Neural cell (in vitro differentiated cells): ENCODE results near the gene COG7. TPM values are rescaled to one million over a fixed set of nuclear protein-coding genes. Genes with fewer than 3 reads are reported as not detected.

Experiments
- H2AFZ ChIP-seq: fragments of 200-600, 300-800 bp; sonication (generic), shearing (Covaris generic); 2 replicates; pipeline ENCODE4 v1.6.0; 2014; ENCODE audit warnings: low read depth, mild to moderate bottlenecking, antibody characterized with exemption, low read length, moderate library complexity
- H3F3A ChIP-seq: fragments of 200-600 bp; shearing (Covaris generic); 2 replicates; pipeline ENCODE4 v1.6.1; 2016; ENCODE audit warnings: mild to moderate bottlenecking, moderate library complexity, mixed read lengths, antibody characterized with exemption, low read length; ENCODE audit not compliant: insufficient read depth, poor library complexity, severe bottlenecking
- H3K27ac ChIP-seq: fragments of 200-600, 300-800 bp; sonication (generic), shearing (Covaris generic); 2 replicates; pipeline ENCODE4 v1.5.1; 2014; ENCODE audit warnings: mild to moderate bottlenecking, low read length, moderate library complexity
- H3K27me3 ChIP-seq: fragments of 300-800, 200-600 bp; sonication (generic), shearing (Covaris generic); 2 replicates; pipeline ENCODE4 v1.6.0; 2014; ENCODE audit warnings: mild to moderate bottlenecking, low read depth, low read length, moderate library complexity; ENCODE audit not compliant: insufficient read depth
- H3K36me3 ChIP-seq: fragments of 300-800, 200-600 bp; sonication (generic), shearing (Covaris generic); 2 replicates; pipeline ENCODE4 v1.5.1; 2014; ENCODE audit warnings: mild to moderate bottlenecking, antibody characterized with exemption, low read length, moderate library complexity; ENCODE audit not compliant: insufficient read depth
- H3K4me2 ChIP-seq: fragments of 300-800, 200-600 bp; sonication (generic), shearing (Covaris generic); 2 replicates; pipeline ENCODE4 v1.6.0; 2014; ENCODE audit warnings: mild to moderate bottlenecking, low read length
- H3K4me3 ChIP-seq: fragments of 300-800, 200-600 bp; sonication (generic), shearing (Covaris generic); 2 replicates; pipeline ENCODE4 v1.5.1; 2014; ENCODE audit warnings: mild to moderate bottlenecking, low read length, moderate library complexity
- H3K79me2 ChIP-seq: fragments of 200-600 bp; shearing (Covaris generic); replicated peaks from 2 replicates; pipeline ENCODE4 v1.6.0; 2014; ENCODE audit warnings: mild to moderate bottlenecking, low read length, moderate library complexity; ENCODE audit not compliant: insufficient read depth
- H3K9ac ChIP-seq: fragments of 300-800, 200-600 bp; sonication (generic), shearing (Covaris generic); 2 replicates; pipeline ENCODE4 v1.6.1; 2016; ENCODE audit warnings: mild to moderate bottlenecking, low read length, mixed read lengths
- H3K9me2 ChIP-seq: fragments of 200-600 bp; shearing (Covaris generic); 2 replicates; pipeline ENCODE4 v1.6.1; 2016; ENCODE audit warnings: mild to moderate bottlenecking, low read length, mixed read lengths; ENCODE audit not compliant: insufficient read depth
- H3K9me3 ChIP-seq: fragments of 200-600, 300-800 bp; sonication (generic), shearing (Covaris generic); 2 replicates; pipeline ENCODE4 v1.6.1; 2016; ENCODE audit warnings: mild to moderate bottlenecking, mixed run types, low read length, moderate library complexity, mixed read lengths
- H4K20me1 ChIP-seq: fragments of 200-600 bp; shearing (Covaris generic); 2 replicates; pipeline ENCODE4 v1.6.1; 2016; ENCODE audit warnings: mild to moderate bottlenecking, mixed run types; ENCODE audit not compliant: insufficient read depth
- CTCF ChIP-seq: fragments of 450-650 bp; IDR thresholded peaks from 2 replicates; pipeline ENCODE4 v1.5.1; 2014; ENCODE audit warnings: antibody characterized with exemption, mild to moderate bottlenecking, moderate library complexity; ENCODE audit not compliant: poor library complexity, severe bottlenecking
- EP300 ChIP-seq: fragments of 450-650 bp; conservative IDR thresholded peaks from 2 replicates; pipeline ENCODE4 v1.6.1; 2014; ENCODE audit warnings: antibody characterized with exemption, mild to moderate bottlenecking, moderate library complexity; ENCODE audit not compliant: poor library complexity, severe bottlenecking
- EZH2 ChIP-seq: fragments of 200-600, 300-800 bp; shearing (Covaris generic), sonication (generic); IDR thresholded peaks from 2 replicates; pipeline ENCODE4 v1.6.1; 2014; ENCODE audit warnings: antibody characterized with exemption, low read length, borderline replicate concordance, mild to moderate bottlenecking; ENCODE audit not compliant: insufficient read depth, poor library complexity, severe bottlenecking
- MXI1 ChIP-seq: fragments of 450-650 bp; conservative IDR thresholded peaks from 2 replicates; pipeline ENCODE4 v1.6.1; 2014; ENCODE audit warnings: antibody characterized with exemption, mild to moderate bottlenecking; ENCODE audit not compliant: poor library complexity, severe bottlenecking
- POLR2AphosphoS5 ChIP-seq: IDR thresholded peaks from 2 replicates; pipeline ENCODE4 v1.6.1; 2012
- RAD21 ChIP-seq: fragments of 450-650 bp; conservative IDR thresholded peaks from 2 replicates; pipeline ENCODE4 v1.6.1; 2014; ENCODE audit warnings: antibody characterized with exemption, mild to moderate bottlenecking, moderate library complexity
- SMC3 ChIP-seq: fragments of 450-650 bp; conservative IDR thresholded peaks from 2 replicates; pipeline ENCODE4 v1.6.1; 2014; ENCODE audit warnings: antibody characterized with exemption, mild to moderate bottlenecking, moderate library complexity; ENCODE audit not compliant: poor library complexity
- TAF1 ChIP-seq: IDR thresholded peaks from 2 replicates; pipeline ENCODE4 v1.6.1; 2012; ENCODE audit warnings: low read depth
- polyA plus RNA-seq: library from polyadenylated mRNA; depleted of rRNA; stranded (reverse); fragments of >200 nt; gene quantifications from 2 replicates; pipeline ENCODE4 v1.2.3, GENCODE V29; 2014
- TF ChIP-seq, protein P1 (sequence below): IDR thresholded peaks from 2 replicates; pipeline ENCODE4 v1.6.1; 2012; ENCODE audit warnings: borderline replicate concordance

Gene COG7
- polyA plus RNA-seq, 1 donor from 2014 or later, result 16.2 TPM

GRCh38 chr16:23353440-23353839, 99.5 kb downstream of the COG7 start:
- no peaks in the 10 kb centered on the region for H4K20me1 ChIP-seq
- H3K9me3 ChIP-seq, result no peaks in the 10 kb centered on the region
- no peaks in the 10 kb centered on the region for H3K36me3 ChIP-seq
- no peak overlapping the region for H2AFZ ChIP-seq
- H3K27ac ChIP-seq, result no peak overlapping the region
- no peak overlapping the region for H3K4me3 ChIP-seq
- no peak overlapping the region for H3K9ac ChIP-seq
- H3K4me2 ChIP-seq, result no peak overlapping the region
- TF ChIP-seq, protein P1, sequence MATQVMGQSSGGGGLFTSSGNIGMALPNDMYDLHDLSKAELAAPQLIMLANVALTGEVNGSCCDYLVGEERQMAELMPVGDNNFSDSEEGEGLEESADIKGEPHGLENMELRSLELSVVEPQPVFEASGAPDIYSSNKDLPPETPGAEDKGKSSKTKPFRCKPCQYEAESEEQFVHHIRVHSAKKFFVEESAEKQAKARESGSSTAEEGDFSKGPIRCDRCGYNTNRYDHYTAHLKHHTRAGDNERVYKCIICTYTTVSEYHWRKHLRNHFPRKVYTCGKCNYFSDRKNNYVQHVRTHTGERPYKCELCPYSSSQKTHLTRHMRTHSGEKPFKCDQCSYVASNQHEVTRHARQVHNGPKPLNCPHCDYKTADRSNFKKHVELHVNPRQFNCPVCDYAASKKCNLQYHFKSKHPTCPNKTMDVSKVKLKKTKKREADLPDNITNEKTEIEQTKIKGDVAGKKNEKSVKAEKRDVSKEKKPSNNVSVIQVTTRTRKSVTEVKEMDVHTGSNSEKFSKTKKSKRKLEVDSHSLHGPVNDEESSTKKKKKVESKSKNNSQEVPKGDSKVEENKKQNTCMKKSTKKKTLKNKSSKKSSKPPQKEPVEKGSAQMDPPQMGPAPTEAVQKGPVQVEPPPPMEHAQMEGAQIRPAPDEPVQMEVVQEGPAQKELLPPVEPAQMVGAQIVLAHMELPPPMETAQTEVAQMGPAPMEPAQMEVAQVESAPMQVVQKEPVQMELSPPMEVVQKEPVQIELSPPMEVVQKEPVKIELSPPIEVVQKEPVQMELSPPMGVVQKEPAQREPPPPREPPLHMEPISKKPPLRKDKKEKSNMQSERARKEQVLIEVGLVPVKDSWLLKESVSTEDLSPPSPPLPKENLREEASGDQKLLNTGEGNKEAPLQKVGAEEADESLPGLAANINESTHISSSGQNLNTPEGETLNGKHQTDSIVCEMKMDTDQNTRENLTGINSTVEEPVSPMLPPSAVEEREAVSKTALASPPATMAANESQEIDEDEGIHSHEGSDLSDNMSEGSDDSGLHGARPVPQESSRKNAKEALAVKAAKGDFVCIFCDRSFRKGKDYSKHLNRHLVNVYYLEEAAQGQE, result no peak
- TF ChIP-seq RAD21, result no peak
- TF ChIP-seq TAF1, result no peak
- TF ChIP-seq MXI1, result no peak
- TF ChIP-seq EZH2, result no peak
- no peak for TF ChIP-seq POLR2AphosphoS5
- no peak for TF ChIP-seq SMC3
- TF ChIP-seq EP300, result no peak
- no peak for TF ChIP-seq CTCF
- no peaks in the 10 kb centered on the region for H3K27me3 ChIP-seq
- H3K79me2 ChIP-seq, result no peaks in the 10 kb centered on the region
- H3K9me2 ChIP-seq, result no peaks in the 10 kb centered on the region
- H3F3A ChIP-seq, result no peaks in the 10 kb centered on the region

DNA sequence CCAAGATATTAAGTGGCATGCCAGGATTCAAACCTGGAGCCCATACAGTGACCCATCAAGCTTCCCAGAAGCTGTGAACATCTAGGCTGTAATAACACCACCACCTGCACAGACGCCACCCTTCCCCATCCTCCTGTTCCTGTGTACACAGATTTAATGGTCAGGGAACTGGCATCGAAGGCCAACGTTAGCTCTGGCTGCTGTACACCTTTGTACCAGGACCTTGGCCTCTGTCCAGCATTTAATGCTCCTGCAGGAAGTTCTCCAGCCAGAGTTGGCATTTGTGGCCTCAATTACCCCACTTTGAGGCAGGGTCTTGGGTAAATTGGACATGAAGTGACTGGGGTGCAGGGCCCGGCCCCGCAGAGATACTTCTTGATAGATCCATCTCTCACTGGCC, 101.6 kb downstream of the COG7 start:
- Histone ChIP-seq H3K4me3 (no peak overlapping the region), H3K79me2 (no peaks in the 10 kb centered on the region), H2AFZ (no peak overlapping the region), H3K9ac (no peak overlapping the region), H3K4me2 (no peak overlapping the region), H3K27me3 (no peaks in the 10 kb centered on the region), H3K27ac (no peak overlapping the region), H3K9me2 (no peaks in the 10 kb centered on the region), H3F3A (no peaks in the 10 kb centered on the region), H3K9me3 (no peaks in the 10 kb centered on the region), H3K36me3 (no peaks in the 10 kb centered on the region), H4K20me1 (no peaks in the 10 kb centered on the region)
- TF ChIP-seq EZH2, result no peak
- TF ChIP-seq SMC3, result no peak
- TF ChIP-seq TAF1, result no peak
- TF ChIP-seq POLR2AphosphoS5, result no peak
- TF ChIP-seq RAD21, result no peak
- TF ChIP-seq, protein P1, result no peak
- no peak for TF ChIP-seq MXI1
- TF ChIP-seq EP300, result no peak
- no peak for TF ChIP-seq CTCF
